ENCODE data around the gene CCDC88B.
A peak's percentile ranks its signal among the peaks of the same experiment; 100 is the strongest.

- TF ChIP-seq CTCF (IDR thresholded peaks at IDR 0.05) (peak; percentile 23 to 88 (median 70)), POLR2A (IDR thresholded peaks at IDR 0.05) (no peak)
Measured at GRCh38 chr11:64355078-64355940, 15.3 kb downstream of the CCDC88B start.

Measured in esophagus squamous epithelium (tissue), 4 donors.